Lower leg skin (tissue), 4 donors: Measurements from ENCODE around the gene VSTM1. TPM values are rescaled to one million over a fixed set of nuclear protein-coding genes. Genes with fewer than 3 reads are reported as not detected.

Experiments
- DNase-seq, 2 donors: peaks; one replicate each; pipeline ENCODE4 v3.0.0-alpha.2; 2019; ENCODE audit warnings: low spot score in 2 of 2
- H3K4me3 ChIP-seq: fragments of 200-600 bp; sonication (generic); 2 replicates; pipeline ENCODE4 v1.5.1; 2017; ENCODE audit warnings: mild to moderate bottlenecking, low read depth; ENCODE audit not compliant: poor library complexity, severe bottlenecking
- CTCF ChIP-seq, 3 donors: fragments of 450-650 bp; IDR thresholded peaks; one replicate each; pipeline ENCODE4 v1.5.1; 2016; ENCODE audit warnings: antibody characterized with exemption in 3 of 3, mild to moderate bottlenecking in 3 of 3, moderate library complexity in 2 of 3
- POLR2A ChIP-seq, 2 donors: fragments of 450-650 bp; IDR thresholded peaks; one replicate each; pipeline ENCODE4 v1.6.1; 2016 to 2017; ENCODE audit warnings: antibody characterized with exemption in 2 of 2, mild to moderate bottlenecking in 1 of 2, moderate library complexity in 1 of 2
- WGBS, 2 donors: methylation state at CpG; one replicate each; pipeline ENCODE4 v1.1.5; 2018; 5-methylcytosine and 5-hydroxymethylcytosine counted together
- intact Hi-C: fragments of 100-400 bp; cut with DNase I; formaldehyde crosslinking; loops from one replicate; pipeline ENCODE4 v1.15.0; 2023; ENCODE audit warnings: low total_unique reads
- total RNA-seq, 4 donors: library from RNA; depleted of rRNA; stranded (reverse); fragments of >200 nt; gene quantifications; one replicate each; pipeline ENCODE4 v1.1.0, GENCODE V29; 2016

VSTM1 gene
- total RNA-seq, 4 donors from 2014 or later, result not detected

- intact Hi-C loops, result no loop called here
- no peak for DNase-seq
- WGBS, 2 donors, result 62 to 68% methylated on average over 3 to 5 of the region's 5 CpGs
- no peak overlapping the region for H3K4me3 ChIP-seq
- TF ChIP-seq CTCF (IDR thresholded peaks at IDR 0.05), result no peak
- no peak for TF ChIP-seq POLR2A (IDR thresholded peaks at IDR 0.05)
Measured at GRCh38 chr19:53999694-54000093, 64.0 kb downstream of the VSTM1 start.

GRCh38 chr19:53998223-53998622 lies 65.5 kb downstream of the VSTM1 start:
- H3K4me3 ChIP-seq, result no peak overlapping the region
- no peak for TF ChIP-seq POLR2A (IDR thresholded peaks at IDR 0.05)
- no peak for TF ChIP-seq CTCF (IDR thresholded peaks at IDR 0.05)
- intact Hi-C loops, result no loop called here
- DNase-seq, result no peak
- 52 to 56% methylated on average over 7 of the region's 7 CpGs for WGBS, 2 donors

- 81 to 85% methylated on average over 5 of the region's 5 CpGs for WGBS, 2 donors
Measured at GRCh38 chr19:53994811-53995210, 68.9 kb downstream of the VSTM1 start.

GRCh38 chr19:53993448-53993847 lies 70.2 kb downstream of the VSTM1 start:
- no peak overlapping the region for H3K4me3 ChIP-seq
- WGBS, 2 donors, result 60 to 67% methylated on average over 3 of the region's 3 CpGs
- intact Hi-C loops, result no loop called here
- no peak for DNase-seq
- TF ChIP-seq CTCF (IDR thresholded peaks at IDR 0.05) (no peak), POLR2A (IDR thresholded peaks at IDR 0.05) (no peak)

More at GRCh38 chr19:53994811-53995210, 68.9 kb downstream of the VSTM1 start:
- intact Hi-C loops, result no loop called here
- H3K4me3 ChIP-seq, result no peak overlapping the region
- no peak for DNase-seq
- TF ChIP-seq CTCF (IDR thresholded peaks at IDR 0.05), result no peak
- no peak for TF ChIP-seq POLR2A (IDR thresholded peaks at IDR 0.05)

- no peak for DNase-seq
- TF ChIP-seq POLR2A (IDR thresholded peaks at IDR 0.05), result no peak
- no peak for TF ChIP-seq CTCF (IDR thresholded peaks at IDR 0.05)
- WGBS, 2 donors, result 30 to 44% methylated on average over 25 to 39 of the region's 43 CpGs
- intact Hi-C loops, result no loop called here
- H3K4me3 ChIP-seq, result no peak overlapping the region
Measured at GRCh38 chr19:53992815-53993214, 70.9 kb downstream of the VSTM1 start.

- no peak overlapping the region for H3K4me3 ChIP-seq
- intact Hi-C loops, result no loop called here
- WGBS, 2 donors, result 71 to 73% methylated on average over 9 of the region's 9 CpGs
- no peak for DNase-seq
- TF ChIP-seq CTCF (IDR thresholded peaks at IDR 0.05), result no peak
- no peak for TF ChIP-seq POLR2A (IDR thresholded peaks at IDR 0.05)
Measured at GRCh38 chr19:53992211-53992610, 71.5 kb downstream of the VSTM1 start.
